Head of caudate nucleus (tissue), 42 donors: ENCODE data around the gene CINP.

Source experiments
- DNase-seq, 42 donors: peaks; one replicate each; pipeline versions ENCODE4 v3.0.0 to v3.0.0-alpha.2; 2020 to 2021; ENCODE audit warnings: mixed read lengths in 7 of 42
- intact Hi-C: fragments of 100-400 bp; cut with DNase I; formaldehyde crosslinking; loops from one replicate; pipeline ENCODE4 v1.15.0; 2022

Gene CINP

GRCh38 chr14:102326583-102326982 lies 36.1 kb downstream of the CINP start:
- intact Hi-C loops, result no loop called here
- DNase-seq, result no peak

- intact Hi-C loops, result no loop called here
Measured at GRCh38 chr14:102325791-102326345, 36.8 kb downstream of the CINP start.

GRCh38 chr14:102323102-102323501 lies 39.6 kb downstream of the CINP start:
- intact Hi-C loops, result no loop called here
- peak in 41 of 42 donors; percentile 41 to 91 (median 79) for DNase-seq

More at GRCh38 chr14:102325791-102326345, 36.8 kb downstream of the CINP start:
- DNase-seq, result no peak

- intact Hi-C loops, result no loop called here
- DNase-seq, result no peak
Measured at GRCh38 chr14:102321456-102322422, 41.0 kb downstream of the CINP start.

- intact Hi-C loops, result no loop called here
- no peak for DNase-seq
Measured at GRCh38 chr14:102320671-102321455, 41.8 kb downstream of the CINP start.

- peak in 19 of 42 donors; percentile 21 to 65 (median 44) for DNase-seq
- intact Hi-C loops, result no loop called here
Measured at GRCh38 chr14:102320033-102320660, 42.5 kb downstream of the CINP start.

- peak; percentile 85 to 97 (median 92) for DNase-seq
- intact Hi-C loops, result loop anchor here (10.0 kb wide), 2 partner anchors 195 to 355 kb away; partner anchors contain the start of gene DYNC1H1
Measured at GRCh38 chr14:102319351-102320032, 43.2 kb downstream of the CINP start, which contains the start of gene ZNF839. TSS of gene ZNF839 (plus strand) at chr14:102319746. CDS start at chr14:102319766, 20 bp downstream.

- peak in 1 of 42 donors; percentile 20 for DNase-seq
- intact Hi-C loops, result loop anchor here (10.0 kb wide), 2 partner anchors 196 to 354 kb away; partner anchors contain the start of gene DYNC1H1
Measured at GRCh38 chr14:102318781-102319276, 43.9 kb downstream of the CINP start.

GRCh38 chr14:102317564-102318248 lies 45.0 kb downstream of the CINP start:
- intact Hi-C loops, result loop anchor here (10.0 kb wide), 2 partner anchors 197 to 353 kb away; partner anchors contain the start of gene DYNC1H1
- DNase-seq, result peak in 24 of 42 donors; percentile 30 to 82 (median 54)

GRCh38 chr14:102316743-102317563 lies 45.7 kb downstream of the CINP start:
- intact Hi-C loops, result loop anchor here (10.0 kb wide), 2 partner anchors 198 to 352 kb away; partner anchors contain the start of gene DYNC1H1
- DNase-seq, result peak; percentile 91 to 99 (median 96)

GRCh38 chr14:102316338-102316742 lies 46.4 kb downstream of the CINP start:
- intact Hi-C loops, result loop anchor here (10.0 kb wide), 2 partner anchors 198 to 352 kb away; partner anchors contain the start of gene DYNC1H1
- peak in 10 of 42 donors; percentile 12 to 50 (median 37) for DNase-seq

GRCh38 chr14:102315121-102315520 lies 47.6 kb downstream of the CINP start:
- no peak for DNase-seq
- intact Hi-C loops, result loop anchor here (10.0 kb wide), 2 partner anchors 200 to 350 kb away; partner anchors contain the start of gene DYNC1H1

- intact Hi-C loops, result loop anchor here (5.0 to 10.0 kb wide), 3 partner anchors 77 to 350 kb away; partner anchors contain the start of gene DYNC1H1
- DNase-seq, result peak; percentile 78 to 96 (median 91)
Measured at GRCh38 chr14:102314242-102315011, 48.3 kb downstream of the CINP start.

- intact Hi-C loops, result loop anchor here (5.0 kb wide), 2 partner anchors 168 to 218 kb away; partner anchors contain the start of genes HSP90AA1 and WDR20
- peak; percentile 86 to 98 (median 94) for DNase-seq
Measured at GRCh38 chr14:102304611-102305506, 57.8 kb downstream of the CINP start, which contains the start of gene MOK. TSS of gene MOK (minus strand) at chr14:102305164. CDS start at chr14:102304968, 196 bp downstream.
